H1 (cell line): Measurements from ENCODE around the gene WSCD2. TPM values are rescaled to one million over a fixed set of nuclear protein-coding genes. Genes with fewer than 3 reads are reported as not detected.

Experiments
- CTCF ChIA-PET: fragments of 300-600 bp; sonication (Branson Sonifier 250); formaldehyde crosslinking; loops from one replicate; lab custom pipeline; 2021; ENCODE audit not compliant: partially characterized antibody; lab: Charles Lee
- POLR2A ChIA-PET: fragments of 300-600 bp; sonication (Branson Sonifier 250); formaldehyde crosslinking; loops from one replicate; lab custom pipeline; 2021; ENCODE audit warnings: inconsistent platforms; ENCODE audit not compliant: partially characterized antibody; lab: Charles Lee
- DNase-seq, 2 experiments: peaks; one replicate each; pipeline versions ENCODE4 v3.0.0 to v3.0.0-alpha.2; 2010 to 2022; ENCODE audit warnings: low spot score in 2 of 2, low read depth in 1 of 2, mixed read lengths in 1 of 2
- FAIRE-seq: peaks from 2 replicates; lab custom pipeline; 2011; peaks lifted over from hg19 to GRCh38; lab: Jason Lieb, UNC
- H2AFZ ChIP-seq: 2 replicates; pipeline ENCODE4 v1.8.1; 2012; ENCODE audit warnings: low read length, inconsistent platforms
- H2AK5ac ChIP-seq: 2 replicates; pipeline ENCODE4 v1.6.1; 2013; ENCODE audit warnings: low read depth, low read length
- H2BK120ac ChIP-seq: replicated peaks from 2 replicates; pipeline ENCODE3; 2013; ENCODE audit warnings: low read depth, low read length, inconsistent platforms
- H2BK12ac ChIP-seq: 2 replicates; pipeline ENCODE4 v1.6.1; 2013; ENCODE audit warnings: low read depth, low read length
- H2BK15ac ChIP-seq: 2 replicates; pipeline ENCODE4 v1.6.1; 2013; ENCODE audit warnings: low read length
- H2BK20ac ChIP-seq: 2 replicates; pipeline ENCODE4 v1.6.1; 2013; ENCODE audit warnings: low read length
- H2BK5ac ChIP-seq: 2 replicates; pipeline ENCODE4 v1.6.1; 2013; ENCODE audit warnings: low read depth, low read length
- H3K14ac ChIP-seq: 2 replicates; pipeline ENCODE4 v1.6.1; 2013; ENCODE audit warnings: inconsistent platforms; ENCODE audit not compliant: insufficient read length
- H3K18ac ChIP-seq: 2 replicates; pipeline ENCODE4 v1.6.1; 2013; ENCODE audit warnings: low read length; ENCODE audit errors: extremely low read depth
- H3K23ac ChIP-seq: 2 replicates; pipeline ENCODE4 v1.6.1; 2013; ENCODE audit warnings: inconsistent platforms; ENCODE audit not compliant: insufficient read length
- H3K23me2 ChIP-seq: 2 replicates; pipeline ENCODE4 v1.6.1; 2013; ENCODE audit warnings: low read depth, low read length
- H3K27ac ChIP-seq: 2 replicates; pipeline ENCODE4 v1.6.1; 2011; ENCODE audit warnings: low read depth, low read length, inconsistent platforms
- H3K27me3 ChIP-seq, 4 experiments: replicated peaks in 1 of 4; 1 replicate in 1 of 4; 2 replicates in 3 of 4; pipeline versions ENCODE4 v1.6.1 to v1.8.1; 2011 to 2013; ENCODE audit warnings: low read length in 3 of 4, mild to moderate bottlenecking in 3 of 4, inconsistent platforms in 2 of 4, mixed read lengths in 2 of 4, moderate library complexity in 1 of 4; ENCODE audit not compliant: control insufficient read depth in 3 of 4, insufficient read depth in 3 of 4; ENCODE audit errors: extremely low read depth in 1 of 4
- H3K36me3 ChIP-seq, 4 experiments: 2 replicates each; pipeline versions ENCODE4 v1.6.1 to v1.8.1; 2011 to 2013; ENCODE audit warnings: mild to moderate bottlenecking in 4 of 4, low read length in 3 of 4, moderate library complexity in 2 of 4, control low read depth in 1 of 4, inconsistent platforms in 1 of 4; ENCODE audit not compliant: insufficient read depth in 4 of 4, control insufficient read depth in 2 of 4
- H3K4ac ChIP-seq: replicated peaks from 2 replicates; pipeline ENCODE3; 2013; ENCODE audit warnings: low read length, low read depth, mixed read lengths, inconsistent platforms; ENCODE audit not compliant: insufficient read length
- H3K4me1 ChIP-seq, 4 experiments: replicated peaks in 1 of 4; 1 replicate in 1 of 4; 2 replicates in 3 of 4; pipeline versions ENCODE4 v1.6.1 to v1.8.1; 2011 to 2013; ENCODE audit warnings: low read length in 3 of 4, inconsistent platforms in 2 of 4, mixed read lengths in 1 of 4; ENCODE audit not compliant: insufficient read depth in 4 of 4, control insufficient read depth in 3 of 4
- H3K4me2 ChIP-seq, 2 experiments: 2 replicates each; pipeline versions ENCODE4 v1.6.1 to v1.8.1; 2011 to 2013; ENCODE audit warnings: low read depth in 2 of 2, low read length in 2 of 2, control low read depth in 1 of 2, inconsistent platforms in 1 of 2, mild to moderate bottlenecking in 1 of 2; ENCODE audit not compliant: insufficient read depth in 1 of 2
- H3K4me3 ChIP-seq, 4 experiments: fragments of 200-600, 300-600 bp in 1 of 4; sonication (generic), shearing (Covaris generic), sonication (Bioruptor Twin) in 1 of 4; 2 replicates each; pipeline versions ENCODE4 v1.5.1 to v1.8.1; 2011 to 2016; ENCODE audit warnings: low read length in 4 of 4, low read depth in 3 of 4, control low read depth in 2 of 4, inconsistent platforms in 2 of 4, mild to moderate bottlenecking in 2 of 4, mixed read lengths in 1 of 4, moderate library complexity in 1 of 4; ENCODE audit not compliant: insufficient read depth in 2 of 4; ENCODE audit errors: extremely low read depth in 1 of 4
- H3K56ac ChIP-seq: replicated peaks from 2 replicates; pipeline ENCODE3; 2013; ENCODE audit warnings: low read depth, mild to moderate bottlenecking, mixed read lengths, low read length, inconsistent platforms; ENCODE audit not compliant: insufficient read length
- H3K79me1 ChIP-seq: 2 replicates; pipeline ENCODE4 v1.6.1; 2013; ENCODE audit warnings: low read depth, low read length, control low read depth
- H3K79me2 ChIP-seq, 2 experiments: 2 replicates each; pipeline versions ENCODE4 v1.6.1 to v1.8.1; 2012 to 2013; ENCODE audit warnings: low read length in 2 of 2, mild to moderate bottlenecking in 2 of 2, inconsistent platforms in 1 of 2; ENCODE audit not compliant: insufficient read depth in 2 of 2, control insufficient read depth in 1 of 2
- H3K9ac ChIP-seq, 4 experiments: replicated peaks in 1 of 4; 1 replicate in 1 of 4; 2 replicates in 3 of 4; pipeline versions ENCODE4 v1.6.1 to v1.8.1; 2011 to 2013; ENCODE audit warnings: low read depth in 3 of 4, low read length in 3 of 4, control low read depth in 2 of 4, mild to moderate bottlenecking in 2 of 4, moderate library complexity in 2 of 4, inconsistent platforms in 1 of 4; ENCODE audit errors: extremely low read depth in 1 of 4
- H3K9me3 ChIP-seq, 2 experiments: 2 replicates each; pipeline versions ENCODE4 v1.6.1 to v1.8.1; 2012 to 2013; ENCODE audit warnings: mild to moderate bottlenecking in 2 of 2, moderate library complexity in 2 of 2, control low read depth in 1 of 2, inconsistent platforms in 1 of 2, low read depth in 1 of 2, low read length in 1 of 2, mixed read lengths in 1 of 2; ENCODE audit not compliant: insufficient read depth in 2 of 2
- H4K20me1 ChIP-seq, 2 experiments: replicated peaks in 1 of 2; 2 replicates each; pipeline versions ENCODE3 to v1.8.1; 2011 to 2013; ENCODE audit warnings: inconsistent platforms in 2 of 2, low read length in 2 of 2, mild to moderate bottlenecking in 1 of 2; ENCODE audit not compliant: insufficient read depth in 2 of 2, control insufficient read depth in 1 of 2
- H4K5ac ChIP-seq: 2 replicates; pipeline ENCODE4 v1.6.1; 2013; ENCODE audit warnings: low read length, low read depth, mixed read lengths, inconsistent platforms; ENCODE audit not compliant: insufficient read length
- H4K8ac ChIP-seq: 2 replicates; pipeline ENCODE4 v1.8.0; 2013; ENCODE audit warnings: mild to moderate bottlenecking, moderate library complexity, low read length, inconsistent platforms; ENCODE audit not compliant: insufficient read depth; ENCODE audit errors: extremely low read depth
- H4K91ac ChIP-seq: replicated peaks from 2 replicates; pipeline ENCODE3; 2013; ENCODE audit warnings: low read length, mixed read lengths, inconsistent platforms; ENCODE audit not compliant: insufficient read length
- BCL11A ChIP-seq, 2 experiments: IDR thresholded peaks; one replicate each; pipeline ENCODE4 v1.6.1; 2011; ENCODE audit warnings: low read depth in 2 of 2, low read length in 2 of 2, mild to moderate bottlenecking in 2 of 2
- POLR2AphosphoS5 ChIP-seq: IDR thresholded peaks from 2 replicates; pipeline ENCODE4 v1.6.1; 2011; ENCODE audit warnings: low read depth, low read length
- WGBS, 2 experiments: shearing (Covaris generic) in 1 of 2; methylation state at CpG; one replicate each; pipeline versions ENCODE4 v1.1.6 to v1.1.7; 2013 to 2015; ENCODE audit warnings: low lambda C conversion rate in 2 of 2, mixed read lengths in 2 of 2, inconsistent platforms in 1 of 2, low coverage in 1 of 2, missing lambda C conversion rate in 1 of 2; ENCODE audit not compliant: insufficient replicate concordance in 2 of 2, insufficient coverage in 1 of 2, insufficient read length in 1 of 2; ENCODE audit errors: extremely low coverage in 1 of 2, missing lambda C conversion rate in 1 of 2; 5-methylcytosine and 5-hydroxymethylcytosine counted together
- polyA plus RNA-seq, 7 experiments: library from polyadenylated mRNA; depleted of rRNA in 3 of 7; stranded (reverse) in 5 of 7; unstranded in 2 of 7; fragments of >200 nt in 5 of 7; fragments of 200-250 nt in 2 of 7; gene quantifications; 1 replicate in 5 of 7; 2 replicates in 1 of 7; 4 replicates in 1 of 7; pipeline versions ENCODE4 v1.2.1 to v1.2.3, GENCODE V29; 2011 to 2013; ENCODE audit warnings: missing spikeins in 2 of 7, mixed read lengths in 2 of 7
- total RNA-seq: library from RNA; stranded (reverse); fragmentation: NEBNext Ultra II Directional; extraction: Animal tissue kit (Norgen Biotek cat#: 25700); gene quantifications from 2 replicates; pipeline ENCODE4 v1.2.1, GENCODE V29; 2021

WSCD2 gene
- total and polyA plus RNA-seq, 2 of the 8 experiments (the other 6 are each of a cell fraction or from before 2014, with no cell fraction given): 1.3 to 2.2 TPM

DNA sequence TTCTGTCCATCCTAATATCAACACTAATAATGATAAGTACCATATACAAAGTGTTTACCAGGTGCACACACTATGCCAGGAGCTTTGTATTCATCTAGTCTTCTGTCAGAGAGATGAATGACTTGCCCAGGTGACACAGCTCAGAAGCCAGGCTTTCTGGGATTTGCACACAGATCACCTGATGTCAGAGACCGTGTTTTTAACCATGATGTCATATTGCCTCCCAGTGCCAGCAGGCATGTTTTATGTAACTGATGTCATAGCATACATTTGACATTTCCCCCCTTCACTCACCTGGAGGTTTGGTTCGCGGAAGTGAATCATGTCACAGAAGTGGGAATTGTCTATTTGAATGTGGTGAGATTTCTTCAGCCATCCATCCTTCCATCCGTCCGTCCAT lies 5.7 kb downstream of the WSCD2 start:
- Histone ChIP-seq H3K4me1 (peaks cover 0 to 15% (median 5%) of the 10 kb centered on the region in 4 experiments; a peak in 5 of 7 replicates), H3K23ac (no peak overlapping the region), H2BK15ac (no peak overlapping the region), H3K27me3 (peaks cover 0 to 11% (median 4%) of the 10 kb centered on the region in 4 experiments; a peak in 3 of 7 replicates), H4K8ac (no peak overlapping the region), H3K4ac (no peak overlapping the region), H3K56ac (no peak overlapping the region), H3K14ac (no peak overlapping the region), H2BK12ac (no peak overlapping the region), H3K4me3 (no peak overlapping the region), H4K20me1 (peaks cover 0 to 2% of the 10 kb centered on the region in 2 experiments), H2BK120ac (no peak overlapping the region), H2BK20ac (no peak overlapping the region), H4K91ac (no peak overlapping the region), H4K5ac (no peak overlapping the region), H3K18ac (no peak overlapping the region), H3K27ac (no peak overlapping the region), H3K9ac (no peak overlapping the region), H2AK5ac (no peak overlapping the region), H3K9me3 (no peaks in the 10 kb centered on the region), H3K23me2 (peaks cover 3% of the 10 kb centered on the region; the same call in 1 of the 2 replicates), H3K79me1 (peaks cover 8% of the 10 kb centered on the region; the same call in 1 of the 2 replicates), H2AFZ (no peak overlapping the region), H3K4me2 (no peak overlapping the region), H3K79me2 (no peaks in the 10 kb centered on the region), H2BK5ac (no peak overlapping the region), H3K36me3 (no peaks in the 10 kb centered on the region)
- CTCF ChIA-PET: interaction anchor here (0.6 to 1.6 kb wide), 7 partner anchors 10 to 204 kb away, joined by 3 to 5 read pairs (median 3); no protein-coding TSS in a partner anchor
- FAIRE-seq (no peak), DNase-seq (no peak)
- 99% methylated on average over 5 of the region's 5 CpGs; no CpG with 5 or more reads in 1 of the 2 experiments for WGBS, 2 experiments
- POLR2A ChIA-PET: interaction anchor here (1.5 kb wide), 1 partner anchor 10 kb away, joined by 3 read pairs; no protein-coding TSS in a partner anchor
- TF ChIP-seq BCL11A (IDR thresholded peaks at IDR 0.05; ENCODE audit: low read depth in 2 of 2, low read length in 2 of 2): no peak
- no peak for TF ChIP-seq POLR2AphosphoS5
